ENCODE measurements around the gene PDK4. TPM values are rescaled to one million over a fixed set of nuclear protein-coding genes. Genes with fewer than 3 reads are reported as not detected.

The PDK4 gene
- total RNA-seq, 1 experiment from 2014 or later: 1.2 TPM

DNA sequence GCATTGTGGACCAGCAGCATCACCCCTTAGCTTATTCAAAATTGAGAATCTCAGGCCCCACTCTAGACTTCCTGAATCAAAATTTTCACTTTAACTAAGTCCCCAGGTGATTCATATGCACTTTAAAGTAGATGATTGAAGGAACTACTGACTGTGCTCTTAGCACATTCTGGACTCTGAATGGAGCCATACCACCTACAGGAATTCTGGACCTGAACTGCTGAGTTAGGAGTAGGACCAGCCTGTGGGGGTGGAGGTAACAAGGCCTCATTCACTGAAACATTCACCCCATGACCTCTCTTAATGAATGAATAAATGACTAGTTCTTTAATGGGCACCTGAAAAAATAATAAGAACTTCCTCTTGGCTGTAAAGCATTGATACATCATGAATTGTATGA is 7.3 kb downstream of the PDK4 start:
- Mint-ChIP-seq H3K4me1 (ENCODE audit: insufficient read depth, unreplicated experiment) (no peaks in the 10 kb centered on the region), H3K27ac (ENCODE audit: low read depth, unreplicated experiment) (no peak overlapping the region), H3K9me3 (ENCODE audit: unreplicated experiment) (no peaks in the 10 kb centered on the region), H3K4me3 (ENCODE audit: unreplicated experiment) (no peak overlapping the region), H3K27me3 (ENCODE audit: insufficient read depth, unreplicated experiment) (no peaks in the 10 kb centered on the region), H3K36me3 (ENCODE audit: insufficient read depth, unreplicated experiment) (peaks cover 58% of the 10 kb centered on the region)
- BruUV-seq (replicated peaks): no TSS peak
- intact Hi-C loops (cut with micrococcal nuclease): no loop called here
- TF ChIP-seq, protein P1, sequence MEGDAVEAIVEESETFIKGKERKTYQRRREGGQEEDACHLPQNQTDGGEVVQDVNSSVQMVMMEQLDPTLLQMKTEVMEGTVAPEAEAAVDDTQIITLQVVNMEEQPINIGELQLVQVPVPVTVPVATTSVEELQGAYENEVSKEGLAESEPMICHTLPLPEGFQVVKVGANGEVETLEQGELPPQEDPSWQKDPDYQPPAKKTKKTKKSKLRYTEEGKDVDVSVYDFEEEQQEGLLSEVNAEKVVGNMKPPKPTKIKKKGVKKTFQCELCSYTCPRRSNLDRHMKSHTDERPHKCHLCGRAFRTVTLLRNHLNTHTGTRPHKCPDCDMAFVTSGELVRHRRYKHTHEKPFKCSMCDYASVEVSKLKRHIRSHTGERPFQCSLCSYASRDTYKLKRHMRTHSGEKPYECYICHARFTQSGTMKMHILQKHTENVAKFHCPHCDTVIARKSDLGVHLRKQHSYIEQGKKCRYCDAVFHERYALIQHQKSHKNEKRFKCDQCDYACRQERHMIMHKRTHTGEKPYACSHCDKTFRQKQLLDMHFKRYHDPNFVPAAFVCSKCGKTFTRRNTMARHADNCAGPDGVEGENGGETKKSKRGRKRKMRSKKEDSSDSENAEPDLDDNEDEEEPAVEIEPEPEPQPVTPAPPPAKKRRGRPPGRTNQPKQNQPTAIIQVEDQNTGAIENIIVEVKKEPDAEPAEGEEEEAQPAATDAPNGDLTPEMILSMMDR (IDR thresholded peaks at IDR 0.05; ENCODE audit: unreplicated experiment): no peak
- POLR2A ChIA-PET: no interaction called here
- no peak for DNase-seq (ENCODE audit: unreplicated experiment)
- CTCF ChIA-PET: interaction anchor here (0.6 to 1.0 kb wide), 2 partner anchors 23 to 45 kb away, joined by 3 read pairs; no protein-coding TSS in a partner anchor

DNA sequence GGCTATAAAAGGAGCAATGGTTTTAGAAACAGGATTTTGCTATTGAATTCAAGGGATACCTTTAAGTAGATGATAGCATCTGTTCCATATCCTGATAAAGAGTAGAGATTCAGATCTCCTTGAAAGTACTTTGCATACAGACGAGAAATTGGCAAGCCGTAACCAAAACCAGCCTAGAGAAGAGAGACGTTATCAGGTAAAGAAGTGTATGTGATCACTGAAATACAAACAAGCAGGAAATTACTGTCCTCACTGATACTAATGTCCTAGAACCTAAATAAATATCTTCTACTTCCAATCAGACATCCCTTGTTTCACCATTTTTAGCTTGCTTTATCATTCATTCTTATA is 9.4 kb downstream of the PDK4 start:
- DNase-seq (ENCODE audit: unreplicated experiment): no peak
- Mint-ChIP-seq H3K4me3 (ENCODE audit: unreplicated experiment) (no peak overlapping the region), H3K27me3 (ENCODE audit: insufficient read depth, unreplicated experiment) (no peaks in the 10 kb centered on the region), H3K27ac (ENCODE audit: low read depth, unreplicated experiment) (no peak overlapping the region), H3K36me3 (ENCODE audit: insufficient read depth, unreplicated experiment) (peaks cover 58% of the 10 kb centered on the region), H3K4me1 (ENCODE audit: insufficient read depth, unreplicated experiment) (no peaks in the 10 kb centered on the region), H3K9me3 (ENCODE audit: unreplicated experiment) (no peaks in the 10 kb centered on the region)
- TF ChIP-seq, protein P1 (IDR thresholded peaks at IDR 0.05; ENCODE audit: unreplicated experiment): no peak
- ChIA-PET CTCF (no interaction called here), POLR2A (interaction anchor here (0.9 kb wide), 1 partner anchor 15 kb away, joined by 3 read pairs; no protein-coding TSS in a partner anchor)
- BruUV-seq (replicated peaks): no TSS peak
- intact Hi-C loops (cut with micrococcal nuclease): no loop called here

- no peak for DNase-seq (ENCODE audit: unreplicated experiment)
- Mint-ChIP-seq H3K4me3 (ENCODE audit: unreplicated experiment) (no peak overlapping the region), H3K36me3 (ENCODE audit: insufficient read depth, unreplicated experiment) (peaks cover 53% of the 10 kb centered on the region), H3K9me3 (ENCODE audit: unreplicated experiment) (no peaks in the 10 kb centered on the region), H3K27me3 (ENCODE audit: insufficient read depth, unreplicated experiment) (no peaks in the 10 kb centered on the region), H3K27ac (ENCODE audit: low read depth, unreplicated experiment) (no peak overlapping the region), H3K4me1 (ENCODE audit: insufficient read depth, unreplicated experiment) (no peaks in the 10 kb centered on the region)
- TF ChIP-seq, protein P1 (IDR thresholded peaks at IDR 0.05; ENCODE audit: unreplicated experiment): no peak
- CTCF ChIA-PET: interaction anchor here (0.5 to 0.8 kb wide), 4 partner anchors 12 to 1928 kb away, joined by 3 read pairs; no protein-coding TSS in a partner anchor
- intact Hi-C loops (cut with micrococcal nuclease): no loop called here
- POLR2A ChIA-PET: interaction anchor here (0.9 kb wide), 1 partner anchor 52 kb away, joined by 3 read pairs; no protein-coding TSS in a partner anchor
- BruUV-seq (replicated peaks): no TSS peak
Measured at GRCh38 chr7:95585426-95585789, 10.9 kb downstream of the PDK4 start.

DNA sequence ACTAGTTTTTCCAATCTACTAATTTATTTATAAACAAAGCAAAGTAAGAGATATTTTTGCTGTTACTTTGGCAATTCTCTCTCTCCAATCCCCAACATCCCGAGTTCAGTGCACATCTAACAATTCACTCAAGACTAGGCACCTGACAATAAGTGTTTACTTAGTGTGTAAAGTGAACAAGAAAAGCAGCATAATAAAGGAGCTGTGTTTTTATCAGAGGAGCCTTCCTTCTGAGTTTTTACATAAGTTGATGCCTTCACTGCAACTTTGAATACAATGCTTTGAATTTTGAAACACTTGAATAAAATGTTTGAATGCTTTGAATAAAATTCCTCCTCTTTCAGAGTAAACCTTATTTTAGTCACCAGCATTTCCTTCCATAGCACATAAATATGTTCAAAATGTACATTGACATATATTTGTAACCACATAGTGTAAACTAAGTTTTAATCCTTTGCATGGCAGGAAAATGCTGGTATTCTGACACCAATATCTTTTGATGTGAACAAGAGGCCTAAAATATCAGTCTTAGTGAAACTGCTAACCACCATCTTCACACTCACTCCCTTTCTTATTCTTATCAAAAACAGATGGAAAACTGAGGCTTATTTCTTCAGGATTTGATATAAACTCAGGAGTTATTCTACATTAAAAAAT is 11.4 kb downstream of the PDK4 start:
- Mint-ChIP-seq H3K36me3 (ENCODE audit: insufficient read depth, unreplicated experiment) (peaks cover 51% of the 10 kb centered on the region), H3K4me1 (ENCODE audit: insufficient read depth, unreplicated experiment) (no peaks in the 10 kb centered on the region), H3K27me3 (ENCODE audit: insufficient read depth, unreplicated experiment) (no peaks in the 10 kb centered on the region), H3K4me3 (ENCODE audit: unreplicated experiment) (no peak overlapping the region), H3K9me3 (ENCODE audit: unreplicated experiment) (no peaks in the 10 kb centered on the region), H3K27ac (ENCODE audit: low read depth, unreplicated experiment) (no peak overlapping the region)
- intact Hi-C loops (cut with micrococcal nuclease): no loop called here
- no TSS peak for BruUV-seq (replicated peaks)
- TF ChIP-seq, protein P1 (IDR thresholded peaks at IDR 0.05; ENCODE audit: unreplicated experiment): no peak
- ChIA-PET CTCF (interaction anchor here (0.5 to 0.8 kb wide), 4 partner anchors 11 to 1927 kb away, joined by 3 read pairs; no protein-coding TSS in a partner anchor), POLR2A (no interaction called here)
- no peak for DNase-seq (ENCODE audit: unreplicated experiment)
